CD14-positive monocyte (primary cell): ENCODE measurements around the gene BSDC1. TPM values are rescaled to one million over a fixed set of nuclear protein-coding genes. Genes with fewer than 3 reads are reported as not detected.

ENCODE experiments used
- DNase-seq, 3 donors: peaks; one replicate each; pipeline ENCODE4 v3.0.0-alpha.2; 2011 to 2022
- H2AFZ ChIP-seq: 2 replicates; pipeline ENCODE4 v1.6.0; 2012; ENCODE audit warnings: mild to moderate bottlenecking, low read depth, low read length, inconsistent platforms; ENCODE audit not compliant: insufficient read depth, poor library complexity, severe bottlenecking
- H3K27ac ChIP-seq, 2 donors: 1 replicate in 1 of 2; 2 replicates in 1 of 2; pipeline ENCODE4 v1.5.1; 2012 to 2013; ENCODE audit warnings: low read length in 2 of 2, control low read depth in 1 of 2, inconsistent platforms in 1 of 2, low read depth in 1 of 2, mild to moderate bottlenecking in 1 of 2
- H3K27me3 ChIP-seq, 2 donors: one replicate each; pipeline versions ENCODE4 v1.6.0 to v1.6.1; 2011 to 2013; ENCODE audit warnings: low read length in 2 of 2; ENCODE audit not compliant: control insufficient read depth in 2 of 2, insufficient read depth in 2 of 2
- H3K36me3 ChIP-seq, 2 donors: replicated peaks in 1 of 2; 1 replicate in 1 of 2; 2 replicates in 1 of 2; pipeline versions ENCODE4 v1.5.1 to v1.6.1; 2012 to 2013; ENCODE audit warnings: low read length in 2 of 2, control low read depth in 1 of 2, inconsistent platforms in 1 of 2, mild to moderate bottlenecking in 1 of 2; ENCODE audit not compliant: insufficient read depth in 2 of 2, control insufficient read depth in 1 of 2
- H3K4me1 ChIP-seq, 2 donors: 1 replicate in 1 of 2; 2 replicates in 1 of 2; pipeline versions ENCODE4 v1.5.1 to v1.6.1; 2012 to 2013; ENCODE audit warnings: low read length in 2 of 2, control low read depth in 1 of 2, inconsistent platforms in 1 of 2, mild to moderate bottlenecking in 1 of 2, moderate library complexity in 1 of 2; ENCODE audit not compliant: insufficient read depth in 2 of 2, control insufficient read depth in 1 of 2
- H3K4me2 ChIP-seq: replicated peaks from 2 replicates; pipeline ENCODE3; 2012; ENCODE audit warnings: low read length, moderate library complexity, mild to moderate bottlenecking; ENCODE audit not compliant: poor library complexity, severe bottlenecking; ENCODE audit errors: extremely low read depth
- H3K4me3 ChIP-seq, 3 experiments: fragments of 200-600 bp in 1 of 3; sonication (generic) in 1 of 3; replicated peaks in 1 of 3; 1 replicate in 2 of 3; 2 replicates in 1 of 3; pipeline ENCODE4 v1.5.1; 2011 to 2013; ENCODE audit warnings: low read length in 3 of 3, mild to moderate bottlenecking in 3 of 3, control low read depth in 2 of 3, low read depth in 2 of 3, inconsistent platforms in 1 of 3, moderate library complexity in 1 of 3
- H3K79me2 ChIP-seq: 2 replicates; pipeline ENCODE4 v1.6.0; 2012; ENCODE audit warnings: mild to moderate bottlenecking, control low read depth, inconsistent platforms, low read length, moderate library complexity; ENCODE audit not compliant: insufficient read depth
- H3K9ac ChIP-seq: 2 replicates; pipeline ENCODE4 v1.6.0; 2017; ENCODE audit warnings: low read length, mild to moderate bottlenecking; ENCODE audit not compliant: insufficient read depth, poor library complexity, severe bottlenecking
- H3K9me3 ChIP-seq, 2 donors: replicated peaks in 1 of 2; 1 replicate in 1 of 2; 2 replicates in 1 of 2; pipeline versions ENCODE4 v1.5.1 to v1.6.1; 2012 to 2013; ENCODE audit warnings: low read length in 2 of 2, control low read depth in 1 of 2; ENCODE audit not compliant: control insufficient read depth in 1 of 2, insufficient read depth in 1 of 2
- H4K20me1 ChIP-seq: 2 replicates; pipeline ENCODE4 v1.6.0; 2012; ENCODE audit warnings: mild to moderate bottlenecking, low read length, control low read depth, moderate library complexity; ENCODE audit not compliant: insufficient read depth
- H3K27ac Mint-ChIP-seq, 7 donors: one replicate each; pipeline ENCODE4 v1.8.0; 2020; ENCODE audit warnings: mild to moderate bottlenecking in 7 of 7, mixed read lengths in 7 of 7, moderate library complexity in 6 of 7, inconsistent platforms in 2 of 7
- H3K27me3 Mint-ChIP-seq, 3 donors: one replicate each; pipeline ENCODE4 v1.8.0; 2021 to 2022; ENCODE audit warnings: low read depth in 3 of 3, mild to moderate bottlenecking in 3 of 3, mixed read lengths in 3 of 3, moderate library complexity in 3 of 3, inconsistent platforms in 1 of 3
- H3K36me3 Mint-ChIP-seq, 2 donors: one replicate each; pipeline ENCODE4 v1.8.0; 2020; ENCODE audit warnings: mixed read lengths in 2 of 2, inconsistent platforms in 1 of 2, mild to moderate bottlenecking in 1 of 2
- H3K4me1 Mint-ChIP-seq: one replicate; pipeline ENCODE4 v1.8.0; 2020; ENCODE audit warnings: mild to moderate bottlenecking, mixed read lengths
- H3K4me3 Mint-ChIP-seq, 2 donors: one replicate each; pipeline ENCODE4 v1.8.0; 2020; ENCODE audit warnings: mild to moderate bottlenecking in 2 of 2, mixed read lengths in 2 of 2, moderate library complexity in 1 of 2
- H3K9me3 Mint-ChIP-seq, 7 donors: one replicate each; pipeline ENCODE4 v1.8.0; 2020 to 2022; ENCODE audit warnings: mixed read lengths in 7 of 7, mild to moderate bottlenecking in 6 of 7, moderate library complexity in 6 of 7, inconsistent platforms in 2 of 7
- CTCF ChIP-seq: fragments of 200-600 bp; IDR thresholded peaks from one replicate; pipeline ENCODE4 v1.8.0; 2022; ENCODE audit warnings: antibody characterized with exemption, mild to moderate bottlenecking
- WGBS: methylation state at CpG from one replicate; pipeline ENCODE4 v1.1.5; 2013; ENCODE audit warnings: missing lambda C conversion rate; ENCODE audit not compliant: insufficient coverage; 5-methylcytosine and 5-hydroxymethylcytosine counted together
- intact Hi-C, 2 donors: fragments of 100-400 bp; cut with micrococcal nuclease; formaldehyde crosslinking; loops; one replicate each; pipeline versions ENCODE4 v1.15.0 to v1.15.1; 2023
- polyA plus RNA-seq, 3 donors: library from polyadenylated mRNA; depleted of rRNA in 1 of 3; unstranded in 2 of 3; stranded (reverse) in 1 of 3; fragments of 300-500 nt in 2 of 3; fragments of >200 nt in 1 of 3; fragmentation: Illumina TruSeq in 2 of 3; gene quantifications; 1 replicate in 2 of 3; 2 replicates in 1 of 3; pipeline ENCODE4 v1.2.3, GENCODE V29; 2012 to 2021

BSDC1 gene
- polyA plus RNA-seq, 3 donors = 19.0 to 42.4 (median 23.7) TPM

- H3K4me3 ChIP-seq = no peak overlapping the region
- no peaks in the 10 kb centered on the region for H3K27me3 ChIP-seq
- Mint-ChIP-seq H3K27ac (no peak overlapping the region), H3K27me3 (no peaks in the 10 kb centered on the region), H3K36me3 (peaks cover 11 to 14% of the 10 kb centered on the region in 2 donors), H3K9me3 (no peaks in the 10 kb centered on the region), H3K4me1 (peaks cover 21% of the 10 kb centered on the region), H3K4me3 (no peak overlapping the region)
- H2AFZ ChIP-seq = no peak overlapping the region
- DNase-seq = no peak
- peaks cover 21% of the 10 kb centered on the region for H4K20me1 ChIP-seq
- no peak for TF ChIP-seq CTCF
- no peak overlapping the region for H3K4me2 ChIP-seq
- H3K9me3 ChIP-seq = no peaks in the 10 kb centered on the region
- H3K4me1 ChIP-seq = peaks cover 24 to 32% of the 10 kb centered on the region in 2 donors
- H3K79me2 ChIP-seq = peaks cover 45% of the 10 kb centered on the region
- intact Hi-C loops = loop anchor here in 1 of 2 donors (5.0 to 10.0 kb wide), 6 partner anchors 39 to 1676 kb away; partner anchors contain the start of genes EIF3I, MARCKSL1, S100PBP and TMEM234
- H3K36me3 ChIP-seq = peaks cover 39 to 55% of the 10 kb centered on the region in 2 donors
- H3K27ac ChIP-seq = peak overlapping the region in 1 of 2 donors; percentile 45
- H3K9ac ChIP-seq = no peak overlapping the region
- WGBS = 50% methylated on average over 4 of the region's 8 CpGs
Measured at GRCh38 chr1:32390904-32391870, 3.1 kb downstream of the BSDC1 start.

- DNase-seq = no peak
- no peak overlapping the region for H3K4me2 ChIP-seq
- H4K20me1 ChIP-seq = peaks cover 21% of the 10 kb centered on the region
- intact Hi-C loops = no loop called here
- peaks cover 58 to 80% of the 10 kb centered on the region in 2 donors for H3K36me3 ChIP-seq
- no peak overlapping the region for H2AFZ ChIP-seq
- H3K9ac ChIP-seq = no peak overlapping the region
- Mint-ChIP-seq H3K4me3 (no peak overlapping the region), H3K27me3 (no peaks in the 10 kb centered on the region), H3K4me1 (peaks cover 15% of the 10 kb centered on the region), H3K9me3 (no peaks in the 10 kb centered on the region), H3K27ac (no peak overlapping the region), H3K36me3 (peaks cover 32 to 39% of the 10 kb centered on the region in 2 donors)
- H3K4me1 ChIP-seq = peaks cover 15 to 23% of the 10 kb centered on the region in 2 donors
- WGBS = 92% methylated on average over 3 of the region's 6 CpGs
- H3K4me3 ChIP-seq = no peak overlapping the region
- peaks cover 40% of the 10 kb centered on the region for H3K79me2 ChIP-seq
- no peak for TF ChIP-seq CTCF
- no peaks in the 10 kb centered on the region for H3K27me3 ChIP-seq
- no peak overlapping the region for H3K27ac ChIP-seq
- no peaks in the 10 kb centered on the region for H3K9me3 ChIP-seq
Measured at GRCh38 chr1:32388641-32389040, 5.6 kb downstream of the BSDC1 start.
